ENCODE measurements around the gene MATN3. TPM values are rescaled to one million over a fixed set of nuclear protein-coding genes. Genes with fewer than 3 reads are reported as not detected.
"Not testable (repeated sequence)": the region's sequence is repeated elsewhere in the genome, so short reads cannot be mapped to it uniquely, and the experiment has no call there.

The MATN3 gene
- total RNA-seq, 1 donor from 2014 or later: 0.26 TPM

DNA sequence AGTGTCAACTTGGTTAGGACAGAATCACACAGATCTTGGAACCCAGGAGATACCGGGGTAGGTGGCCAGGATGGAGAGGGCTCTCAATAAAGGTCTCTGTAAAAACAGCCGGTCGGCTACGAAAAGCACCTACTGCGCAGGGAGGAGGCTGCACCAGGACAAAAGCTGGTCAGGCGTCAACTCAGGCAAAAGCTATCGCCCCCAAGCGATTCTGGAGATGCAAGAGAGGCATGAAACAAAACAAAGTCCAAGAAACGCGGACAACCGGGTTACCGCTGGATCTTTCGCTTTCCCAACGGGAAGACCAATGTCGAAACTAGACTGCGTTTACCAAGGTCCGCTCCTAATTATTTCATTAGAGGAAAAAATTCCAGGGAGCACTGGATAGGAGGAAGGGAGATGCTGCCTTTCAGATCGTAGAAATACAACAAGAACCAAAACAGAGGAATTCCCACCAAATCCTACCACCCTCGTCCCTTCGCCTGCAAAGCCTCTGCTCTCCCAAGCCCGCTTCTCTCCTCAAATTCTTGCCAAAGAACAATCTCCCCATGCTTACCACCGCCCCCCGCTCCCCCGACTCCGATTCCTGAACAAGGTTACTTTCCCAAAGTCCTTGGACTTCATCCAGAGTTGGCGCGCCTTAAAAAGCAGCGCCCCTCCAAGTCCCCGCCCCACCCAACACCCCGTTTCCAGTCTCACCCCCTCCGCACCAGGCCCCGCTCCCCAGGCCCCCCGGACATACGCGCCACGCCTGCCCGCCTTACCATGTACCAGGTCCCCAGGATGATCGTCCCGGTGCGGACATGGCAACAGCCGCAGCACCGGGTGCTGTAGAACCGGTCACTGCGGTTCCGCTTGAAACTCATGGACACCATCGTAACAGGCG, 38.4 kb upstream of the MATN3 start:
- FAIRE-seq (no peak), DNase-seq (ENCODE audit: low read depth) (peak; percentile 43)
- Histone ChIP-seq H3K27me3 (ENCODE audit: control insufficient read depth, insufficient read depth, low read length) (no peaks in the 10 kb centered on the region), H3K4me3 (ENCODE audit: low read depth, low read length) (peak overlapping the region; percentile 87), H3K36me3 (ENCODE audit: control insufficient read depth, insufficient read depth, low read length) (no peaks in the 10 kb centered on the region)
- TF ChIP-seq, protein P1, sequence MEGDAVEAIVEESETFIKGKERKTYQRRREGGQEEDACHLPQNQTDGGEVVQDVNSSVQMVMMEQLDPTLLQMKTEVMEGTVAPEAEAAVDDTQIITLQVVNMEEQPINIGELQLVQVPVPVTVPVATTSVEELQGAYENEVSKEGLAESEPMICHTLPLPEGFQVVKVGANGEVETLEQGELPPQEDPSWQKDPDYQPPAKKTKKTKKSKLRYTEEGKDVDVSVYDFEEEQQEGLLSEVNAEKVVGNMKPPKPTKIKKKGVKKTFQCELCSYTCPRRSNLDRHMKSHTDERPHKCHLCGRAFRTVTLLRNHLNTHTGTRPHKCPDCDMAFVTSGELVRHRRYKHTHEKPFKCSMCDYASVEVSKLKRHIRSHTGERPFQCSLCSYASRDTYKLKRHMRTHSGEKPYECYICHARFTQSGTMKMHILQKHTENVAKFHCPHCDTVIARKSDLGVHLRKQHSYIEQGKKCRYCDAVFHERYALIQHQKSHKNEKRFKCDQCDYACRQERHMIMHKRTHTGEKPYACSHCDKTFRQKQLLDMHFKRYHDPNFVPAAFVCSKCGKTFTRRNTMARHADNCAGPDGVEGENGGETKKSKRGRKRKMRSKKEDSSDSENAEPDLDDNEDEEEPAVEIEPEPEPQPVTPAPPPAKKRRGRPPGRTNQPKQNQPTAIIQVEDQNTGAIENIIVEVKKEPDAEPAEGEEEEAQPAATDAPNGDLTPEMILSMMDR (IDR thresholded peaks at IDR 0.05; ENCODE audit: insufficient read depth, low read length, severe bottlenecking): peak; percentile 19

DNA sequence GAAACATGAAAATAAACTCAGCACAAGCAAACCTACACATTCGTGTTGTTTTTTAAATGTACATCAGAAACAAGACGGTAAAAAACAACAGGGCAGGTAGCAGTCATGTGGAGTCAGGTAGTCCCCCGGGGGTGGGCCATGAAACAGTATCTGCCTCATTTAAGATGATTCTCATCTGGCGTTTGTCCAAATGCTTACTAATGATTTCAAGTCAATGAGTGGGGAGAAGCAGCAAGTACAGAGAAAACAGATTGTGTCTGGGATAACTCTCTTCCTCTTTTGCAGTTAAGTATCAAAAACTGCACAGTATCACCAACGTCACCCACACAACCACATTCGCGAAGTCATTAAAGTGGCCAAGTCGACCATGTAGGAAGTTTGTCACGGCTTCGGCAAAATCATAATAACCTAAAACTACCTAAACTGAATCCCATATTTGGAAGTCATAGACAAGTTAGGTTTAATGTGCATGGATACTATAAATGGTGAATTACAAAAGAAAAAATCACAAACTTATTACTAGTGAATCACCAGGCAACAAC, 37.7 kb upstream of the MATN3 start:
- Histone ChIP-seq H3K36me3 (ENCODE audit: control insufficient read depth, insufficient read depth, low read length) (no peaks in the 10 kb centered on the region), H3K27me3 (ENCODE audit: control insufficient read depth, insufficient read depth, low read length) (no peaks in the 10 kb centered on the region), H3K4me3 (ENCODE audit: low read depth, low read length) (peak overlapping the region; percentile 87)
- TF ChIP-seq, protein P1 (IDR thresholded peaks at IDR 0.05; ENCODE audit: insufficient read depth, low read length, severe bottlenecking): no peak
- DNase-seq (ENCODE audit: low read depth): peak; percentile 89
- no peak for FAIRE-seq

DNA sequence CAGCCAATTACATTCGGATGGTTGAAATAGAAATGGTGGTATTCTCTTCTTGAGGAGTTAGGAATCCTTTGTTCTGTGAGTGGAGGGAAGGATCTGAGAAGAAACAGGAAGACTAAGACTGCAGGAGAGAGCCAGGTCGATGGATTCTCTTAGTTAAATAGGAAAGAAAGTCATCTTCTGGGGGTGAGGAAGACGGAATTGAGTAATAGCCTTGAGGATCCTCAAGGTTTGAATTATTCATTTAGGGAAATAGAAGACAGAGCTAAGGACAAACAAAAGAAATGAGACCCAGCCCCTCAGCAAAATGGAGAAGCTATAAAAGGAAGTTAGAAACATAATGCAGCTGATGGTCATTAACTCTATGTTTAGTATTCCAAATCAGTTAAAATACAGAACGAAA, 37.2 kb upstream of the MATN3 start:
- DNase-seq (ENCODE audit: low read depth) (peak; percentile 66), FAIRE-seq (no peak)
- Histone ChIP-seq H3K4me3 (ENCODE audit: low read depth, low read length) (peak overlapping the region; percentile 87), H3K36me3 (ENCODE audit: control insufficient read depth, insufficient read depth, low read length) (no peaks in the 10 kb centered on the region), H3K27me3 (ENCODE audit: control insufficient read depth, insufficient read depth, low read length) (no peaks in the 10 kb centered on the region)
- TF ChIP-seq, protein P1 (IDR thresholded peaks at IDR 0.05; ENCODE audit: insufficient read depth, low read length, severe bottlenecking): no peak

DNA sequence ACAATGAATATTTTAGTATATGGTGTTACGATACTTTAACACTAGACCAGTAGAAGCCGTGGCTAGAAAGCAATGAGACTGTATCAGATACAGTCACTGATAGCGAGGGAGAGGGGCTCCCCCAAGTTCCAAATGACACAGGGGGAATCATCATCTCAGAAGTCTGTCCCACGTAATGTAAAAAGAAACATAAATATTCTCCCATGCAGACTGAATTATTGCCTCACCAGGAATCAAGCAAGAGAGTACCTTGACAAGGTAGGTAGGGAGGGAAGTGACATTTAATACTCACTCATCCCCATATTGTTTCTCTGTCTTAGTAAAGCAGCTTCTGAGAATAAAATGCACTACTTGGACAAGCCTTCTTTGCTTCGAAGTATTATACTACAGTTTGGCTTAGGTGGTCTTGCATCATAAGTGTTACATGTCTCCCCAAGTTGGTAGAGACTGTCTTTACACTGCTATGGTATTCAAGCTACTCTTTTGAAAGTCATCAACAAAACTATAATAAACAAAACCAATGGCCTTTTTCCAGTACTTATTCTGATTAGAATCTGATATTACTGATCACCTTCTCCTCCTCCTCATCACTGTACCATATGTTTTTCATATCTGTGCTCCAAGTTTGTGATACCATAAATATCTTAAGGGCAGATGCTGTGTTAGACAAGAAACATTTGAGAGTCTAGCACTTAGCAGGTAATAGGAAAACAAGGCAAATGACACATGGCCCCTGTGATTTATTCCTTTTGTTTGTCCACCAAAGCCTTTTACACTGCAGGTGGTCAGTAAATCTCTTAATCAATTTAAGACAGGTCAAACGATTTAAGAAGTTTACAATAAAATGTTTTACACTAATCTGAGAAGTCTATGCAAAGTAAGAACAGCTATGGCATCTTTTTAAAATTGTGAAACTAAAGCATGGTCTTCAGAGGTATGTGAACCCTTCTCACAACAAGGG, 36.3 kb upstream of the MATN3 start:
- Histone ChIP-seq H3K27me3 (ENCODE audit: control insufficient read depth, insufficient read depth, low read length) (no peaks in the 10 kb centered on the region), H3K4me3 (ENCODE audit: low read depth, low read length) (no peak overlapping the region), H3K36me3 (ENCODE audit: control insufficient read depth, insufficient read depth, low read length) (peaks cover 1% of the 10 kb centered on the region)
- DNase-seq (ENCODE audit: low read depth): no peak
- TF ChIP-seq, protein P1 (IDR thresholded peaks at IDR 0.05; ENCODE audit: insufficient read depth, low read length, severe bottlenecking): no peak
- FAIRE-seq: no peak

DNA sequence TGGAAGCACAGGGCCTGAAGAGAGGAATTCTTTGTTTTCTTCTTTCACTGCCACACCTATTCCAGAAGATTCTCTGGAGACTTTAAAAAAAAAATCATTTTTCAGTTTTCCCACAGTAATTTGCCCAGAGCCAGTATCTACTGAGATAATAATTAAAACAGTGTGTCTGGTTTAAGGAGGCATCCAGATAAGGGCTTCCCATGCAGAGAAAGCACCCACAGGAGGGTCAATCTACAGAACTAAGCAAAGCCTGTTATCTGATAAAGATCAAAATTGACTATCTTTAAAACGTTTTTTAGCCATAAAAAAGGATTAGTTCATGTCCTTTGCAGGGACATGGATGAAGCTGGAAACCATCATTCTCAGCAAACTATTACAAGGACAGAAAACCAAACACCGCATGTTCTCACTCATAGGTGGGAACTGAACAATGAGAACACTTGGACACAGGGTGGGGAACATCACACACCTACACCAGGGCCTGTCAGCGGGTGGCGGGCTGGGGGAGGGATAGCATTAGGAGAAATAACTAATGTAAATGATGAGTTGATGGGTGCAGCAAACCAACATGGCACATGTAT, 33.3 kb upstream of the MATN3 start:
- not testable (repeated sequence) for H3K4me3 ChIP-seq (ENCODE audit: low read depth, low read length); H3K27me3 ChIP-seq (ENCODE audit: control insufficient read depth, insufficient read depth, low read length); FAIRE-seq; DNase-seq (ENCODE audit: low read depth); H3K36me3 ChIP-seq (ENCODE audit: control insufficient read depth, insufficient read depth, low read length)
